ENCODE results near the gene ALOX12B. TPM values are rescaled to one million over a fixed set of nuclear protein-coding genes. Genes with fewer than 3 reads are reported as not detected.

Gene ALOX12B
- total RNA-seq, 2 experiments from 2014 or later, result 0.42 to 0.64 TPM

DNA sequence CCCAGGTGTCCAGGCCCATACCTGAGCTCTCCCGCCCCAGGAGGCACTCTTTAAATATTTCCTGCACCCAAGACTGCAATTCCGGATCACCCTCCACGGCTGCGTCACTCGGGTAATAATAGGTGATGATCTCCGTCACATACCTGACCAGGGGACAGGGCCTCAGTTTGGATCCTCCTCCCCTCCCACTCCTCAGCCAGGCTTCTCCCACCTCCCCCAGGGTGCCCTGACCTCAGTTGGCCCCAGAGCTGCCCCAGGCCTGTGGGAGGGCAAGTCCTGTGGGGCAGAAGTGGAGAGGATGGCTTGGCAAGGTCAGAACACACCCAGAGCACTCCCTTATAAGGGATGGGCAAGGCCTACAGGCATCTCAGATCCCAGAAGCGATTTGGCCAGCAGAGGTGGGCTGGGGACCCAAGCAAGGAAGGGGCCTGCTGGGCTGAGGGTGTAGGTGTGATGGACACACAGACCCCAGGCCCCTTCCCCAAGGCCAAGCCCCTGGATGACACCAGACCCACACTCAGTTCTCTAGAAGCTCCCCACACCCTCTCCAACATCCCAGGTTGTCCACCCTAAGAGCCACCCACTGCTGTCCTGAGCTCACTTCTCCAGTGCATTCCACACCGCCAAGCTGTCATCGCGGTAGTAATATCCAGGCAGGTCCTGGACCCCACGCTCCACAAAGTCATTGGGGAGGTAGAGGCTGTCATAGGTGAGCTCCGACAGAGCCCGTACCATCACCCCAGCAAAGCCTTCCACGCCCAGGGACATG lies 11.8 kb downstream of the ALOX12B start:
- CTCF ChIA-PET, result interaction anchor here (0.9 to 13.6 kb wide), 10 partner anchors 11 to 301 kb away, joined by 3 to 256 read pairs (median 8); partner anchors contain the start of gene ALOXE3
- H3K27ac Mint-ChIP-seq, result no peak overlapping the region
- DNase-seq (no peak), ATAC-seq (no peak)
- no peaks in the 10 kb centered on the region for H3K36me3 Mint-ChIP-seq
- H3K9me3 Mint-ChIP-seq (ENCODE audit: low read depth), result no peaks in the 10 kb centered on the region
- peaks cover 30% of the 10 kb centered on the region for H3K4me1 Mint-ChIP-seq
- H3K4me3 Mint-ChIP-seq, result no peak overlapping the region
- H3K27me3 Mint-ChIP-seq, result peaks cover 56% of the 10 kb centered on the region

DNA sequence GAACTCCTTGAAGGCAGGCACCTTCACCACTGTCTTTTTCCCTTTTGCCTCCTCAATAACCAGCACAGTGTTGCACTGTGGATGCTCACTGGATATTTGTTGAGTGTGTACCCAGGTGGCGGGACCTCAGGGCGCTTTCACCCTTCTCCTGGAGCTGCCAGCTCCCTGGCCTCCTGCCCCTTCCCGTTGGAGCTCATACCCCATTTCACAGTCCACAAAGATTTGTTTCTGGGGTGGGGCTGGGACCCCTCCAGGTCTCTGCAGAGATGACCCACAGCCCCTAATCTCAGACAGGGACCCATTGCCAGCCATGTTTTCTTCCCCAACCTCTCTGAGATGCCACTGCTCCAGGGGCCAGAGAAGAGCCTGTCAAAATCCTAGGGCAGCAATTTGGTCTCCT lies 12.4 kb downstream of the ALOX12B start:
- H3K27ac Mint-ChIP-seq, result no peak overlapping the region
- H3K4me1 Mint-ChIP-seq, result peaks cover 25% of the 10 kb centered on the region
- peaks cover 61% of the 10 kb centered on the region for H3K27me3 Mint-ChIP-seq
- no peak overlapping the region for H3K4me3 Mint-ChIP-seq
- H3K9me3 Mint-ChIP-seq (ENCODE audit: low read depth), result no peaks in the 10 kb centered on the region
- no peaks in the 10 kb centered on the region for H3K36me3 Mint-ChIP-seq
- no peak for DNase-seq
- no peak for ATAC-seq
- CTCF ChIA-PET, result interaction anchor here (0.7 to 13.6 kb wide), 21 partner anchors 10 to 335 kb away, joined by 3 to 256 read pairs (median 8); partner anchors contain the start of genes ALOX12B, ALOXE3 and RNF227

DNA sequence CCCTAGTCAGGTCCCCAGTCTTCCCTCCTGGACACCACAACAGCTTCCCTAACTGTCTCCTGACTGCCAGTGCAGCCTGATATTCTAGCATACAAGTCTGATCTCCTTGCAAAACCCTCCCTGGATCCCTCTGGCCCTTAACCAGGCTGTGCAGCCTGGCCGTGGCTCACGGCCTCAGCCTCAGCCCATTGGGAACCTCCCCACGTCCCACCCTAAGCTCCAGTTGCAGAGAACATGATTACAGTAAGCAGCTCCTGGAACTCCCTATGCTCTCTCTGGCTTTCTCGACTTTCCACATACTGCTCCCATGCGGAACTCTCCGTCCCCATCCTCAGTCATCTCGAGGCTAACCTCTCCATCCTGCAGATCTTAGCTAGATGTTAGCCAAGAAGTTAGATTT lies 13.0 kb downstream of the ALOX12B start:
- ATAC-seq (no peak), DNase-seq (no peak)
- Mint-ChIP-seq H3K4me3 (no peak overlapping the region), H3K36me3 (no peaks in the 10 kb centered on the region), H3K9me3 (ENCODE audit: low read depth) (no peaks in the 10 kb centered on the region), H3K27ac (no peak overlapping the region), H3K4me1 (peaks cover 21% of the 10 kb centered on the region), H3K27me3 (peaks cover 61% of the 10 kb centered on the region)
- CTCF ChIA-PET, result interaction anchor here (0.7 to 13.6 kb wide), 41 partner anchors 10 to 367 kb away, joined by 3 to 256 read pairs (median 4); partner anchors contain the start of genes ALOX12B, ALOXE3, NAA38 and RNF227

DNA sequence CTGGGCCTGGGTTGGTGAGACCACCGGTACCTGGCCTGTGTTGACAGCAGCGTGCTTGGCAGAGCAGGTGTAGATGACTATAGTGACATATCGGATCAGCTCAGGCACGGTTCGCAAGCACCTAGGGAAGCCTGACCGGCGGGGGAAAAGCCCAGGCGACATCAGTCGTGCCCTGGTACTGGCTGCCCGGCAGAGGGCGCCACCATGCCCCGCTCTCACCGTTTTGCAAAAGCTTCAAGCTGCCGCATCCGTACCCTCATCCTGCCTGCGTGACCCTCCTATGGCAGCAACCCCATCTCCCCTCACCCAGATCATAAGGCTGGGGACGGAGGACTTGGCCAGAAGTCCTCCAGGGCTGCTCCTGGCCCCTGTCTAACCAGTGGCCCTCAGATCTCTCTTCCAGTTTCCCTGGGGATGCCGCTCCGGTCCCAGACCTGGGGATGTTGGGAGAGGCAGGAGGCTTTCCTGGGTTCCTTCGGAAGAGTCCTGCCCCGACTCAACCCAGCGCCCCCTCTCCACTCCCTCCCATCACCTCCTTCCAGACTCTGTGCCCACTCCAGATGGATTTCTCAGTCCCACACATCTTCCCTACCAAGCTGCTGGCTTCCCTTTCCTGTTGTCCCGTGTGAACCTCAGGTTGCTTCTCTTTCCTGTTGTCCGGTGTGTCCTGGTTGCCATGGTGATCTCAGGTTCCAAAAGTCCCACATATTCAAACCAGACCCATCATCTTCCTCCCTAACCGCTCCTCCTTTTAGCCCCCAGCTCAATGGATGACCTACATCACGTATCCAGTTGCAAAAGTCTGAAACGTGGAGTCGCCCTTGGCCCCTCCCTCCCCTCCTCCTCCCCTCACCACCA lies 13.7 kb downstream of the ALOX12B start:
- Mint-ChIP-seq H3K4me1 (peaks cover 17% of the 10 kb centered on the region), H3K36me3 (no peaks in the 10 kb centered on the region), H3K4me3 (peak overlapping the region; percentile 37), H3K9me3 (ENCODE audit: low read depth) (no peaks in the 10 kb centered on the region), H3K27ac (no peak overlapping the region), H3K27me3 (peaks cover 61% of the 10 kb centered on the region)
- DNase-seq (peak; percentile 87), ATAC-seq (peak; percentile 86)
- CTCF ChIA-PET, result interaction anchor here (0.7 to 13.6 kb wide), 49 partner anchors 9 to 446 kb away, joined by 3 to 256 read pairs (median 4); partner anchors contain the start of genes ALOX12B, ALOXE3, GUCY2D and NAA38

GRCh38 chr17:8072729-8073461 lies 14.6 kb downstream of the ALOX12B start:
- H3K4me1 Mint-ChIP-seq, result peaks cover 17% of the 10 kb centered on the region
- peak; percentile 43 for ATAC-seq
- no peak for DNase-seq
- peaks cover 65% of the 10 kb centered on the region for H3K27me3 Mint-ChIP-seq
- no peaks in the 10 kb centered on the region for H3K9me3 Mint-ChIP-seq (ENCODE audit: low read depth)
- CTCF ChIA-PET, result interaction anchor here (0.7 to 13.6 kb wide), 31 partner anchors 8 to 356 kb away, joined by 3 to 256 read pairs (median 5); partner anchors contain the start of genes ALOXE3, GUCY2D and NAA38
- peak overlapping the region; percentile 14 for H3K4me3 Mint-ChIP-seq
- H3K36me3 Mint-ChIP-seq, result no peaks in the 10 kb centered on the region
- H3K27ac Mint-ChIP-seq, result no peak overlapping the region

DNA sequence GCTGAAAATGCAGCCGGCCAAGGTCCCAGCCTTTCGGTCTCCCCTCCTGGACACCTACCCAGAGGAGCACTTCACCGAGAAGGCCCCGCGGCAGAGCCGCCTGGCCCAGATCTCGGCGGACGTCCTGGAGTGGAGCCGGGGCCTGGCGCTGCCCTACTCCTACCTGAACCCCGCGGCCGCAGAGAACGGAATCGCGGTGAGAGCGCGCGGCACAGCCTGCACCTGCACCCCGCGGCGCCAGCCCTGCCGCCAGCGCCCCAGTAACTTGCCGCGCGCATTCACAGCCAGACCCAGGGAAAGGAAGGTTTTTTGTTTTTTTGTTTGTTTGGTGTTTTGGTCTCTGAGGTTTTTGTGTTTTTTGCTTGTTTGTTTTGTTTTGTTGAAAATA lies 15.2 kb downstream of the ALOX12B start:
- Mint-ChIP-seq H3K36me3 (no peaks in the 10 kb centered on the region), H3K4me3 (peak overlapping the region; percentile 14), H3K4me1 (peaks cover 17% of the 10 kb centered on the region), H3K27ac (no peak overlapping the region), H3K9me3 (ENCODE audit: low read depth) (no peaks in the 10 kb centered on the region), H3K27me3 (peaks cover 61% of the 10 kb centered on the region)
- ATAC-seq (no peak), DNase-seq (no peak)
- CTCF ChIA-PET, result interaction anchor here (1.1 to 13.6 kb wide), 4 partner anchors 14 to 47 kb away, joined by 6 to 256 read pairs (median 32); no protein-coding TSS in a partner anchor

DNA sequence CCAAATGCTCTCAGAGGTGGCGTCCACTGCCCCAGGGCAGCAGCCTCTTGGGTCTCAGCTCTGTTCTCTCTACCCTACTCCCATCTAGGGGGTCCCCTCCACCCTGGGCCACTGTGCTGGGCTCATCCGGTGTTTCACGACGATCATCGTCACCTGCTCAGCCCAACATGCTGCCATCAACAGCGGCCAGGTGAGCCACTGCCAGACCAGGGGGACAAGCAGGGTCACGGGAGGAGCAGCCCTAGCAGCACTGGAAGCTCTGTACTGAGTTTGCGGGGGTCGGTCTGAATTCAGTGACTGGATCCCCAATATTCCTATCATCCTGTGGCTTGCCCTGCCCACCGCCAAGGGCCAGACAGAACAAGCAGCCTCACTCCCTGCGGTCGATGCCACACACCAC lies 16.0 kb downstream of the ALOX12B start:
- Mint-ChIP-seq H3K36me3 (no peaks in the 10 kb centered on the region), H3K27ac (no peak overlapping the region), H3K4me1 (peaks cover 17% of the 10 kb centered on the region), H3K27me3 (peaks cover 61% of the 10 kb centered on the region), H3K4me3 (no peak overlapping the region), H3K9me3 (ENCODE audit: low read depth) (no peaks in the 10 kb centered on the region)
- CTCF ChIA-PET, result interaction anchor here (1.1 to 13.6 kb wide), 6 partner anchors 8 to 48 kb away, joined by 6 to 256 read pairs (median 12); no protein-coding TSS in a partner anchor
- no peak for ATAC-seq
- no peak for DNase-seq

DNA sequence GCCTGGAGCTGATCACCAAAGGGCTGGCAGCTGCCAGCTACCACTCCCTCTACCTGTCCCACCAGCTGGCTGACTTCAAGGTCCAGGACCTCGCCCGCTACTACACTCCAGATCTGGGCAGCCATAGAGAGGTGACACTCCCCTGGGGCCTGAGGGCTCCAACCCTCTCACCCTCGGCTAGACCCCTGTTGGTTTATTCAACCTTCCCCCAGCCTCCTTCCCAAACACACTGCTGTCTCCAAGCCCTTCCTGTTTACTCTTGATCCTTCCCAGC lies 18.0 kb downstream of the ALOX12B start:
- no peaks in the 10 kb centered on the region for H3K9me3 Mint-ChIP-seq (ENCODE audit: low read depth)
- CTCF ChIA-PET, result interaction anchor here (0.7 to 13.6 kb wide), 12 partner anchors 10 to 472 kb away, joined by 3 to 256 read pairs (median 5); no protein-coding TSS in a partner anchor
- DNase-seq, result no peak
- H3K27me3 Mint-ChIP-seq, result peaks cover 60% of the 10 kb centered on the region
- peaks cover 17% of the 10 kb centered on the region for H3K4me1 Mint-ChIP-seq
- no peak overlapping the region for H3K4me3 Mint-ChIP-seq
- no peak overlapping the region for H3K27ac Mint-ChIP-seq
- no peaks in the 10 kb centered on the region for H3K36me3 Mint-ChIP-seq
- no peak for ATAC-seq

DNA sequence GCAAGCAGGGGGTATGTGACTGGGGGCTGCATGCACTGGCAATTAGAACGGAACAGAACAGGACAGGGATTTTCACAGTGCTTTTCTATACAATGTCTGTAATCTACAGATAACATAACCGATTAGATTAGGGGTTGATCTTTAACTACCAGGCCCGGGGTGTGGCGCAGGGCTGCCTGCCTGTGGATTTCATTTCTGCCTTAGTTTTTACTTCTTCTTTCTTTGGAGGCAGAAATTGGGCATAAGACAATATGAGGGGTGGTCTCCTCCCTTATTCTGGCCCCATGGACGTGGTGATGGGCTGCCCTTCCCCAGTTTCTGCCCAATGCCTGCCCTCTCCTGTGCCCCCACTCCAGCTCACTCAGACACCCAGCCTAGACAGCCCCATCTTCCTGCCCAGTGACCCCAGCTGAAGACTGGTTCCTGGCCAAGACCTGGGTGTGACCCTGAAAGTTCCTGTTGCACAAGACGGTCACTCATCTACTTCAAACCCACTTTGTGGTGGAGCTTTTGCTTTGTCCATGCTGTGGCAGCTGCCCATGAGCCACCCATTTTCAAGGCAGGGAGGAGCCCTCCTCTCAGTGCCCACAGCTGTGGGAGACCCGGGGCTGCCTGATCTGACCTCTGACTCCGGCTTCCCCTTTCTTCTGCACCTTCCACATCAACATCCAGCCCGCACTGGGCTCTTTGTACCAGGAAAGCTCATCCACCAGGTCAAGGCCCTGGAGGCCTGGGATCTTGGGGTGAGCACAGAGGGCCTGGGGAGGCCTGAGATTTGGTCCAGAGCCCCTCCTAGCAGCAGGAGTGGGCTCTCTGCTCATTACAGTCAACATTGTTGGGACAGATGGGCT lies 18.6 kb downstream of the ALOX12B start:
- no peak for DNase-seq
- Mint-ChIP-seq H3K36me3 (no peaks in the 10 kb centered on the region), H3K9me3 (ENCODE audit: low read depth) (no peaks in the 10 kb centered on the region), H3K4me3 (no peak overlapping the region), H3K27ac (no peak overlapping the region), H3K27me3 (peaks cover 58% of the 10 kb centered on the region), H3K4me1 (peaks cover 15% of the 10 kb centered on the region)
- CTCF ChIA-PET, result interaction anchor here (0.7 to 13.6 kb wide), 9 partner anchors 10 to 473 kb away, joined by 3 to 256 read pairs (median 5); no protein-coding TSS in a partner anchor
- no peak for ATAC-seq

GRCh38 chr17:8067806-8068205 lies 19.7 kb downstream of the ALOX12B start:
- ATAC-seq (no peak), DNase-seq (no peak)
- no peak overlapping the region for H3K4me3 Mint-ChIP-seq
- H3K27me3 Mint-ChIP-seq, result peaks cover 57% of the 10 kb centered on the region
- H3K9me3 Mint-ChIP-seq (ENCODE audit: low read depth), result no peaks in the 10 kb centered on the region
- H3K27ac Mint-ChIP-seq, result no peak overlapping the region
- peaks cover 7% of the 10 kb centered on the region for H3K4me1 Mint-ChIP-seq
- H3K36me3 Mint-ChIP-seq, result no peaks in the 10 kb centered on the region
- CTCF ChIA-PET, result interaction anchor here (13.6 kb wide), 1 partner anchor 9 kb away, joined by 256 read pairs; no protein-coding TSS in a partner anchor

GRCh38 chr17:8066841-8067775 lies 20.4 kb downstream of the ALOX12B start:
- H3K36me3 Mint-ChIP-seq, result no peaks in the 10 kb centered on the region
- H3K9me3 Mint-ChIP-seq (ENCODE audit: low read depth), result no peaks in the 10 kb centered on the region
- no peak for ATAC-seq
- H3K4me1 Mint-ChIP-seq, result peaks cover 2% of the 10 kb centered on the region
- CTCF ChIA-PET, result no interaction called here
- peaks cover 57% of the 10 kb centered on the region for H3K27me3 Mint-ChIP-seq
- no peak overlapping the region for H3K27ac Mint-ChIP-seq
- DNase-seq, result no peak
- H3K4me3 Mint-ChIP-seq, result no peak overlapping the region
